ENCODE results near the gene HEPACAM2. TPM values are rescaled to one million over a fixed set of nuclear protein-coding genes. Genes with fewer than 3 reads are reported as not detected.

HEPACAM2 gene
- total RNA-seq, 1 experiment from 2014 or later, result not detected

GRCh38 chr7:93232673-93233018 lies 6.4 kb upstream of the HEPACAM2 start (continued):
- TF ChIP-seq ZNF532 (CRISPR knock-in tag; IDR thresholded peaks at IDR 0.05; ENCODE audit: borderline replicate concordance), result no peak
- no peak for TF ChIP-seq OVOL2 (CRISPR knock-in tag; IDR thresholded peaks at IDR 0.05; ENCODE audit: borderline replicate concordance)
- no peak for TF ChIP-seq ZBTB21 (CRISPR knock-in tag; IDR thresholded peaks at IDR 0.05; ENCODE audit: borderline replicate concordance)

- Mint-ChIP-seq H3K4me3 (peak within 1 kb of the TSS; percentile 99), H3K9me3 (no peaks in the 10 kb centered on the region), H3K27ac (peak within 1 kb of the TSS; percentile 99), H3K27me3 (ENCODE audit: low read depth) (peaks cover 4% of the 10 kb centered on the region), H3K36me3 (no peaks in the 10 kb centered on the region), H3K4me1 (no peaks in the 10 kb centered on the region)
- ChIA-PET POLR2A (interaction anchor here (0.6 to 0.8 kb wide), 2 partner anchors 22 to 132 kb away, joined by 3 read pairs; no protein-coding TSS in a partner anchor), CTCF (interaction anchor here (0.8 to 1.7 kb wide), 7 partner anchors 9 to 1163 kb away, joined by 3 to 13 read pairs (median 3); no protein-coding TSS in a partner anchor)
- DNase-seq (ENCODE audit: low spot score) (peak; percentile 91), ATAC-seq (peak; percentile 97)
- TF ChIP-seq ZNF263 (CRISPR knock-in tag; IDR thresholded peaks at IDR 0.05; ENCODE audit: low read depth) (no peak), ZSCAN18 (CRISPR knock-in tag; IDR thresholded peaks at IDR 0.05) (no peak), ARID4B (CRISPR knock-in tag; IDR thresholded peaks at IDR 0.05; ENCODE audit: borderline replicate concordance) (peak; percentile 40; the same call in 1 of the 2 replicates), USF2 (CRISPR knock-in tag; IDR thresholded peaks at IDR 0.05) (peak; percentile 100), SP1 (CRISPR knock-in tag; conservative IDR thresholded peaks at IDR 0.05) (peak; percentile 76), USF1 (CRISPR knock-in tag; IDR thresholded peaks at IDR 0.05) (peak; percentile 100), E2F5 (CRISPR knock-in tag; IDR thresholded peaks at IDR 0.05) (no peak), FOXK1 (CRISPR knock-in tag; IDR thresholded peaks at IDR 0.05) (peak; percentile 98), ZNF232 (CRISPR knock-in tag; IDR thresholded peaks at IDR 0.05) (peak; percentile 33; the same call in 1 of the 2 replicates), PRDM15 (CRISPR knock-in tag; IDR thresholded peaks at IDR 0.05) (no peak), PRRX2 (CRISPR knock-in tag; IDR thresholded peaks at IDR 0.05) (no peak), MAX (CRISPR knock-in tag; IDR thresholded peaks at IDR 0.05) (peak; percentile 53; the same call in 1 of the 2 replicates), SMAD3 (CRISPR knock-in tag; IDR thresholded peaks at IDR 0.05; ENCODE audit: borderline replicate concordance) (no peak), ZNF121 (CRISPR knock-in tag; IDR thresholded peaks at IDR 0.05) (no peak)
Measured at GRCh38 chr7:93231799-93232672, 5.8 kb upstream of the HEPACAM2 start, which contains the start of gene VPS50. Gene VPS50, plus strand, starts transcription at chr7:93232366. Its CDS starts 102 bp downstream, at chr7:93232468.

Measured in WTC11 (cell line).